K562 (cell line): ENCODE results near the gene TRIM36.

Experiments used
- CHD7 ChIP-seq: fragments of 200-600 bp; sonication (generic); IDR thresholded peaks from one replicate; pipeline ENCODE4 v1.6.1; 2012; ENCODE audit warnings: mild to moderate bottlenecking, low read depth, low read length, inconsistent platforms
- CTCF ChIP-seq, 3 experiments: IDR thresholded peaks in 2 of 3; conservative IDR thresholded peaks in 1 of 3; 2 replicates each; pipeline ENCODE4 v1.5.1; 2011 to 2012; ENCODE audit warnings: low read length in 3 of 3, mild to moderate bottlenecking in 3 of 3, control low read depth in 2 of 3, improper control_type of control experiment in 1 of 3, inconsistent platforms in 1 of 3, low read depth in 1 of 3, mixed read lengths in 1 of 3, moderate library complexity in 1 of 3; ENCODE audit not compliant: insufficient read depth in 2 of 3
- CXXC5 ChIP-seq: fragments of 250-450 bp; sonication (Bioruptor Pico); IDR thresholded peaks from 2 replicates; pipeline ENCODE4 v1.8.0; 2022; ENCODE audit warnings: inconsistent platforms, mild to moderate bottlenecking, moderate library complexity
- JUND ChIP-seq, 2 experiments: IDR thresholded peaks; 2 replicates in 1 of 2; 3 replicates in 1 of 2; pipeline ENCODE4 v1.6.1; 2011; ENCODE audit warnings: borderline replicate concordance in 2 of 2, low read depth in 2 of 2, low read length in 2 of 2, improper control_type of control experiment in 1 of 2, missing biosample characterization in 1 of 2, missing genetic modification characterization in 1 of 2, missing genetic modification reagents in 1 of 2
- KDM4B ChIP-seq, 2 experiments: fragments of 450-650 bp in 1 of 2; sonication (generic) in 1 of 2; IDR thresholded peaks; 2 replicates each; pipeline ENCODE4 v1.6.1; 2016 to 2017; ENCODE audit warnings: borderline replicate concordance in 2 of 2, antibody characterized with exemption in 1 of 2, low read depth in 1 of 2, mild to moderate bottlenecking in 1 of 2
- MAFG ChIP-seq: fragments of 450-650 bp; conservative IDR thresholded peaks from 2 replicates; pipeline ENCODE4 v1.6.1; 2016; ENCODE audit warnings: missing genetic modification characterization, missing compliant biosample characterization
- POLR2A ChIP-seq: fragments of 450-650 bp; conservative IDR thresholded peaks from 2 replicates; pipeline ENCODE4 v1.6.1; 2016
- RFX1 ChIP-seq: fragments of 450-650 bp; IDR thresholded peaks from 2 replicates; pipeline ENCODE4 v1.6.1; 2016; ENCODE audit warnings: mild to moderate bottlenecking, moderate library complexity
- RFX5 ChIP-seq: IDR thresholded peaks from 2 replicates; pipeline ENCODE4 v1.6.1; 2011; ENCODE audit warnings: low read depth, mild to moderate bottlenecking, improper control_type of control experiment, low read length
- SIN3A ChIP-seq, 2 experiments: fragments of 150-350 bp in 1 of 2; IDR thresholded peaks; 2 replicates each; pipeline ENCODE4 v1.6.1; 2011 to 2016; ENCODE audit warnings: borderline replicate concordance in 2 of 2, low read depth in 2 of 2, low read length in 2 of 2, mild to moderate bottlenecking in 2 of 2, moderate library complexity in 2 of 2; ENCODE audit not compliant: control insufficient read depth in 1 of 2
- SP1 ChIP-seq: sonication (generic); formaldehyde crosslinking; IDR thresholded peaks from 2 replicates; pipeline ENCODE4 v1.8.1; 2022; ENCODE audit warnings: mild to moderate bottlenecking, missing genetic modification reagents
- TF ChIP-seq, protein P1 (sequence below): fragments of 450-650 bp; conservative IDR thresholded peaks from 2 replicates; pipeline ENCODE4 v1.6.1; 2016; ENCODE audit warnings: missing genetic modification characterization, low read depth, mild to moderate bottlenecking, missing compliant biosample characterization, moderate library complexity
- TF ChIP-seq, protein P2 (sequence below): fragments of 250-450 bp; sonication (Bioruptor Pico); IDR thresholded peaks from 2 replicates; pipeline ENCODE4 v1.4.0; 2020; ENCODE audit warnings: borderline replicate concordance

DNA sequence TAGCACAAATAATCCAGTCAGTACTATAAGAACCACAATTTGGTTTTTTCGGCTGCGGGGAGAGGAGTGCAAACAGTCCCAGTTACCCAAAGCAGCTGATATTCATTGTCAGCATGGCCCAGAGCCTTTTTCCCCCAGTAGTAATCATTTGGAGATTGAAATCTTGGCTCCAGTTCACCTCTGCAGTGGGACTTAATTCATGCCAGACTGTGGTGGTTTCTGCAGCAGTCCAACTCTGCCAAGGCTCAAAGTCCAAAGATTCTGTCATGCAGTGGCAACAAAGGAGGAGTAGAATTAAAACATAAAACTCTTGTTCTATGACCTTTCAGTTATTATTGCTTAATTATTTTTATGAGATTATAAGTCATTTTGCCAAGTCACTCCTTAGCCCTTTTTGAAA, 25.0 kb upstream of the TRIM36 start:
- TF ChIP-seq, protein P1, sequence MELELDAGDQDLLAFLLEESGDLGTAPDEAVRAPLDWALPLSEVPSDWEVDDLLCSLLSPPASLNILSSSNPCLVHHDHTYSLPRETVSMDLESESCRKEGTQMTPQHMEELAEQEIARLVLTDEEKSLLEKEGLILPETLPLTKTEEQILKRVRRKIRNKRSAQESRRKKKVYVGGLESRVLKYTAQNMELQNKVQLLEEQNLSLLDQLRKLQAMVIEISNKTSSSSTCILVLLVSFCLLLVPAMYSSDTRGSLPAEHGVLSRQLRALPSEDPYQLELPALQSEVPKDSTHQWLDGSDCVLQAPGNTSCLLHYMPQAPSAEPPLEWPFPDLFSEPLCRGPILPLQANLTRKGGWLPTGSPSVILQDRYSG (tag), result no peak
- TF ChIP-seq, protein P2, sequence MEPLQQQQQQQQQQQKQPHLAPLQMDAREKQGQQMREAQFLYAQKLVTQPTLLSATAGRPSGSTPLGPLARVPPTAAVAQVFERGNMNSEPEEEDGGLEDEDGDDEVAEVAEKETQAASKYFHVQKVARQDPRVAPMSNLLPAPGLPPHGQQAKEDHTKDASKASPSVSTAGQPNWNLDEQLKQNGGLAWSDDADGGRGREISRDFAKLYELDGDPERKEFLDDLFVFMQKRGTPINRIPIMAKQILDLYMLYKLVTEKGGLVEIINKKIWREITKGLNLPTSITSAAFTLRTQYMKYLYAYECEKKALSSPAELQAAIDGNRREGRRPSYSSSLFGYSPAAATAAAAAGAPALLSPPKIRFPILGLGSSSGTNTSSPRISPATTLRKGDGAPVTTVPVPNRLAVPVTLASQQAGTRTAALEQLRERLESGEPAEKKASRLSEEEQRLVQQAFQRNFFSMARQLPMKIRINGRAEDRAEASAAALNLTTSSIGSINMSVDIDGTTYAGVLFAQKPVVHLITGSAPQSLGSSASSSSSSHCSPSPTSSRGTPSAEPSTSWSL (CRISPR knock-in tag), result no peak
- TF ChIP-seq JUND (IDR thresholded peaks at IDR 0.05; ENCODE audit: borderline replicate concordance, low read depth, low read length) (no peak), JUND (tag; IDR thresholded peaks at IDR 0.05; ENCODE audit: borderline replicate concordance, low read depth, low read length) (no peak), CXXC5 (no peak), CHD7 (no peak), RFX1 (no peak), MAFG (tag) (no peak), RFX5 (no peak), CTCF (IDR thresholded peaks at IDR 0.05 in 2 of 3, conservative IDR thresholded peaks at IDR 0.05 in 1 of 3; ENCODE audit: insufficient read depth in 2 of 3, low read depth in 1 of 3, low read length in 3 of 3) (no peak), SIN3A (IDR thresholded peaks at IDR 0.05; ENCODE audit: borderline replicate concordance in 2 of 2, control insufficient read depth in 1 of 2, low read depth in 2 of 2, low read length in 2 of 2) (no peak), POLR2A (no peak), SP1 (no peak), KDM4B (IDR thresholded peaks at IDR 0.05; ENCODE audit: borderline replicate concordance in 2 of 2, low read depth in 1 of 2) (no peak)
